ENCODE measurements around the gene DOK6.

- no peak for TF ChIP-seq SMAD4 (CRISPR knock-in tag; IDR thresholded peaks at IDR 0.05)
- no peak for TF ChIP-seq TCF7 (CRISPR knock-in tag; IDR thresholded peaks at IDR 0.05; ENCODE audit: low read depth)
- TF ChIP-seq CTCF (IDR thresholded peaks at IDR 0.05) = no peak
Observed at GRCh38 chr18:69599377-69599776, 198.7 kb downstream of the DOK6 start.

Measured in WTC11 (cell line).